OCI-LY3 (cell line): ENCODE measurements around the gene IL4.

ENCODE experiments used
- H2AFZ ChIP-seq: fragments of 200-600, 300-600 bp; shearing (Covaris generic); 2 replicates; pipeline ENCODE4 v1.6.0; 2014; ENCODE audit warnings: antibody characterized with exemption, low read depth, low read length
- H3K27ac ChIP-seq: fragments of 200-600, 300-600 bp; sonication (generic); 2 replicates; pipeline ENCODE4 v1.5.1; 2014; ENCODE audit warnings: mild to moderate bottlenecking, low read length, moderate library complexity, mixed read lengths
- H3K27me3 ChIP-seq: fragments of 200-600, 300-600 bp; sonication (generic); 2 replicates; pipeline ENCODE4 v1.6.1; 2014; ENCODE audit warnings: low read depth, low read length, mixed read lengths
- H3K36me3 ChIP-seq: fragments of 200-600, 300-600 bp; sonication (generic); replicated peaks from 2 replicates; pipeline ENCODE3; 2014; ENCODE audit warnings: low read depth, low read length, mixed read lengths
- H3K4me1 ChIP-seq: fragments of 300-600, 200-600 bp; sonication (generic); 2 replicates; pipeline ENCODE4 v1.6.1; 2014; ENCODE audit warnings: low read length, mixed read lengths
- H3K4me2 ChIP-seq: fragments of 200-600, 300-600 bp; sonication (generic); 2 replicates; pipeline ENCODE4 v1.6.1; 2014; ENCODE audit warnings: low read length, mixed read lengths
- H3K4me3 ChIP-seq: fragments of 300-600, 200-600 bp; sonication (generic); 2 replicates; pipeline ENCODE4 v1.5.1; 2014; ENCODE audit warnings: antibody characterized with exemption, mild to moderate bottlenecking, low read length, moderate library complexity
- H3K79me2 ChIP-seq: fragments of 300-600, 200-600 bp; shearing (Covaris generic); 2 replicates; pipeline ENCODE4 v1.6.1; 2014; ENCODE audit warnings: mild to moderate bottlenecking, low read length, mixed read lengths
- H3K9ac ChIP-seq: fragments of 300-600, 200-600 bp; shearing (Covaris generic); 2 replicates; pipeline ENCODE4 v1.6.0; 2014; ENCODE audit warnings: mild to moderate bottlenecking, low read length, moderate library complexity
- H3K9me3 ChIP-seq: fragments of 200-600, 300-600 bp; shearing (Covaris generic); 2 replicates; pipeline ENCODE4 v1.6.1; 2014; ENCODE audit warnings: low read length, mixed read lengths; ENCODE audit not compliant: insufficient read depth
- H4K20me1 ChIP-seq: fragments of 200-600, 300-600 bp; sonication (generic); 2 replicates; pipeline ENCODE4 v1.6.1; 2016; ENCODE audit warnings: low read length, mixed read lengths; ENCODE audit not compliant: insufficient read depth
- EZH2phosphoT487 ChIP-seq: fragments of 200-600 bp; shearing (Covaris generic); IDR thresholded peaks from 2 replicates; pipeline ENCODE4 v1.6.1; 2018; ENCODE audit warnings: antibody characterized with exemption, mixed run types, low read depth
- TF ChIP-seq, protein P1 (sequence below): fragments of 200-600, 300-600 bp; sonication (generic); IDR thresholded peaks from 2 replicates; pipeline ENCODE4 v1.5.1; 2014; ENCODE audit warnings: antibody characterized with exemption, low read length, low read depth

IL4 gene

DNA sequence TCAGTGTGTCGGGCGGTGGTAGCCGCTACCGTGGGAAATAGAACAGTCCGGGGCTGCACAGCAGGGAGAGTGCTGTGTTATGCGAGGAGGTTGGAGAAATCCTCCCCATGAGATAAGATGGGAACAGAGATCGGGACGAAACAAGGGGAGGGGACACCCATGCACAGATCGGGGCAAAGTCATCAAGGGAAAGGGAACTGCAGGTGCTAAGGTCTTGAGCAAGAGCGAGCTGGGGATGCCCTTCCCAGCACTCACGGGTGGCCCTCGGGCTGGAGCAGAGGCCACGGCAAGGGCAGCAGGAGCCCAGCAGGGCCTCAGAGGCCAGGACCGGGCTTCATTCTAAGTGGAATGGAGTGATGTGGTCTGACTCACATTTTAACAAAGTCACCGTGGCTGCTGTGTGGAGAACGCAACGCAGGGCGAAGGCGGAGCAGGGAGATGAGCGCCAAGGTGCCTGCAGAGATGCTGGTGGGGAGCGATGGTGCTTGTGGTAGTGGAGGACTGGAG is 8.2 kb upstream of the IL4 start:
- Histone ChIP-seq H3K9ac (no peak overlapping the region), H3K9me3 (no peaks in the 10 kb centered on the region), H3K4me3 (no peak overlapping the region), H3K79me2 (no peaks in the 10 kb centered on the region), H3K36me3 (no peaks in the 10 kb centered on the region), H3K4me1 (peaks cover 11% of the 10 kb centered on the region), H3K27ac (no peak overlapping the region), H2AFZ (no peak overlapping the region), H3K4me2 (no peak overlapping the region), H3K27me3 (no peaks in the 10 kb centered on the region), H4K20me1 (no peaks in the 10 kb centered on the region)
- TF ChIP-seq EZH2phosphoT487, result no peak
- TF ChIP-seq, protein P1, sequence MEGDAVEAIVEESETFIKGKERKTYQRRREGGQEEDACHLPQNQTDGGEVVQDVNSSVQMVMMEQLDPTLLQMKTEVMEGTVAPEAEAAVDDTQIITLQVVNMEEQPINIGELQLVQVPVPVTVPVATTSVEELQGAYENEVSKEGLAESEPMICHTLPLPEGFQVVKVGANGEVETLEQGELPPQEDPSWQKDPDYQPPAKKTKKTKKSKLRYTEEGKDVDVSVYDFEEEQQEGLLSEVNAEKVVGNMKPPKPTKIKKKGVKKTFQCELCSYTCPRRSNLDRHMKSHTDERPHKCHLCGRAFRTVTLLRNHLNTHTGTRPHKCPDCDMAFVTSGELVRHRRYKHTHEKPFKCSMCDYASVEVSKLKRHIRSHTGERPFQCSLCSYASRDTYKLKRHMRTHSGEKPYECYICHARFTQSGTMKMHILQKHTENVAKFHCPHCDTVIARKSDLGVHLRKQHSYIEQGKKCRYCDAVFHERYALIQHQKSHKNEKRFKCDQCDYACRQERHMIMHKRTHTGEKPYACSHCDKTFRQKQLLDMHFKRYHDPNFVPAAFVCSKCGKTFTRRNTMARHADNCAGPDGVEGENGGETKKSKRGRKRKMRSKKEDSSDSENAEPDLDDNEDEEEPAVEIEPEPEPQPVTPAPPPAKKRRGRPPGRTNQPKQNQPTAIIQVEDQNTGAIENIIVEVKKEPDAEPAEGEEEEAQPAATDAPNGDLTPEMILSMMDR, result no peak

DNA sequence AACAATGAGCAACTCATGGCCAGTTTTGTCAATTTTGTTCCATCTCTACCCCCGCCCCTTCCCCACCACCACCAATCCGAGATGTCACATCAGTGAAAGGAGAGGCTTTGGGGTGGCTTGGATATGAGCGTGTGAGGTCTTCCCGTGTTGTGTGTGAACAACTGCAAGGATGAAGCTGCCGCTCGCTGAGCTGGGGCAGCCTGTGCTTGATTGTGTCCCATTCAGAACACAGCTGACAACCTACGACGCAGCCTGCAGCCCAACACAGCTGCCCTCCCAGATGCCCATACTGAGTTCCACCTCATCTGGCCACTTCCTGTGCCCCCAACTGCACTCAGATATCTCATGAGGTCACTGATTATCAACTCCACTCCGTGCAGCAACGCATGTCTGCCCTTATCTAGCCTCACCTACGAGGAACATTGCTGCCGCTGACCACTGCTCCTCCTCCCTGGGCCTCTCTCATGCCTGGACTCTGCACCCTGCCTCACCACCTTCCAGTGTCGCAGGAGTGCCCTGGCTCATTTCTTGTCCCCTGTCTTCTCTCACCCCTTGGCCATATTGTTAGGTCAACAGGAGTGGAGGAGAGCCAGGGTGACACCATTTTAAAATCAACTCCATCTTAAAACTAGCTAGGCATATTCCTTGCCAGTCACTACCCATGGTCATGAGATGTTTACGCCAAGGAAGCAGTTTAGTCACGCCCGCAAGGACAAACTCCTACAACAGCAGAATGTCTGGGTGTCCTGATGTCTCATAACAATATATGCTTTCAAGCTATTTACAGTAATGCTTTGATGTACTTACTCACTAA is 7.3 kb upstream of the IL4 start:
- TF ChIP-seq, protein P1, result no peak
- TF ChIP-seq EZH2phosphoT487, result no peak
- no peaks in the 10 kb centered on the region for H3K79me2 ChIP-seq
- no peaks in the 10 kb centered on the region for H3K27me3 ChIP-seq
- H4K20me1 ChIP-seq, result no peaks in the 10 kb centered on the region
- H3K4me1 ChIP-seq, result peaks cover 11% of the 10 kb centered on the region
- no peak overlapping the region for H2AFZ ChIP-seq
- H3K27ac ChIP-seq, result no peak overlapping the region
- H3K4me3 ChIP-seq, result no peak overlapping the region
- no peaks in the 10 kb centered on the region for H3K36me3 ChIP-seq
- H3K9me3 ChIP-seq, result no peaks in the 10 kb centered on the region
- H3K9ac ChIP-seq, result no peak overlapping the region
- no peak overlapping the region for H3K4me2 ChIP-seq

DNA sequence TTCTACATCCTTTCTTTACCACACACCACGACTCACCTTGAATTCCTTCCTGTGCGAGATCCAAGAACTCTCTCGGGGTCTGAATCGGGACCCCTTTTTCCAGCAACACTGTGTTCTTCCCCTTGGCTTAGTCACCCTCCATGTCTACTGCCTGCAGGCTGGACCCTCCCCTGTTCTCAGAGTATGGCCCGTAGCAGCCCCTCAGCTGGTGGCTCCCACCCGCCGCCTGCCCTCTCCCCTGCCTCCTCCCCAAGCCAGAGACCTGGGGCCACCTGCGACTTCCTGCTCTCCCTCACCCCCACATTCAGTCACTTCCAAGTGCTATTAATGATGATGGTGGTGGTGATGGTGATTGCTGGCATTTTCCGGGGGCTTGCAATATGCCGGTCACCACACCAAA is 6.5 kb upstream of the IL4 start:
- TF ChIP-seq, protein P1, result no peak
- TF ChIP-seq EZH2phosphoT487, result no peak
- H3K4me1 ChIP-seq, result peaks cover 16% of the 10 kb centered on the region
- no peak overlapping the region for H3K4me3 ChIP-seq
- no peaks in the 10 kb centered on the region for H3K9me3 ChIP-seq
- no peak overlapping the region for H3K4me2 ChIP-seq
- no peaks in the 10 kb centered on the region for H3K36me3 ChIP-seq
- H3K79me2 ChIP-seq, result no peaks in the 10 kb centered on the region
- H3K9ac ChIP-seq, result no peak overlapping the region
- no peak overlapping the region for H3K27ac ChIP-seq
- no peak overlapping the region for H2AFZ ChIP-seq
- H4K20me1 ChIP-seq, result no peaks in the 10 kb centered on the region
- H3K27me3 ChIP-seq, result no peaks in the 10 kb centered on the region

- no peak overlapping the region for H3K4me3 ChIP-seq
- no peak overlapping the region for H3K27ac ChIP-seq
- no peak overlapping the region for H2AFZ ChIP-seq
- H3K9me3 ChIP-seq, result no peaks in the 10 kb centered on the region
- H3K27me3 ChIP-seq, result no peaks in the 10 kb centered on the region
- H4K20me1 ChIP-seq, result no peaks in the 10 kb centered on the region
- no peak overlapping the region for H3K4me2 ChIP-seq
- no peak overlapping the region for H3K9ac ChIP-seq
- no peak for TF ChIP-seq EZH2phosphoT487
- TF ChIP-seq, protein P1, result no peak
- no peaks in the 10 kb centered on the region for H3K79me2 ChIP-seq
- H3K36me3 ChIP-seq, result no peaks in the 10 kb centered on the region
- H3K4me1 ChIP-seq, result peaks cover 20% of the 10 kb centered on the region
These were observed 5.8 kb upstream of the IL4 start for GRCh38 chr5:132667761-132668705.
